Central memory CD8-positive, alpha-beta T cell (primary cell): ENCODE data around the gene TMEM33.
"Not testable (repeated sequence)": the region's sequence is repeated elsewhere in the genome, so short reads cannot be mapped to it uniquely, and the experiment has no call there.

Source experiments
- ATAC-seq: fragments of 150-1000 bp; cut with Tn5 transposase; replicated peaks from 2 replicates; pipeline ENCODE4 v1.10.0; 2022; ENCODE audit warnings: mild to moderate bottlenecking, moderate FRiP score, moderate number of reproducible peaks; ENCODE audit not compliant: poor library complexity, severe bottlenecking; ENCODE audit errors: extremely low read depth
- DNase-seq, 2 donors: peaks; one replicate each; pipeline ENCODE4 v3.0.0; 2021; ENCODE audit warnings: low spot score in 2 of 2
- H3K27ac Mint-ChIP-seq: one replicate; pipeline ENCODE4 v1.8.0; 2022; ENCODE audit warnings: low read depth, mild to moderate bottlenecking, moderate library complexity, mixed read lengths
- H3K27me3 Mint-ChIP-seq: one replicate; pipeline ENCODE4 v1.8.0; 2022; ENCODE audit warnings: mixed read lengths
- H3K36me3 Mint-ChIP-seq: one replicate; pipeline ENCODE4 v1.8.0; 2022; ENCODE audit warnings: mild to moderate bottlenecking, moderate library complexity, mixed read lengths; ENCODE audit not compliant: insufficient read depth
- H3K4me1 Mint-ChIP-seq: one replicate; pipeline ENCODE4 v1.8.0; 2022; ENCODE audit warnings: mixed read lengths
- H3K4me3 Mint-ChIP-seq: one replicate; pipeline ENCODE4 v1.8.0; 2022; ENCODE audit warnings: mild to moderate bottlenecking, moderate library complexity, mixed read lengths
- H3K9me3 Mint-ChIP-seq: one replicate; pipeline ENCODE4 v1.8.0; 2022; ENCODE audit warnings: mixed read lengths

TMEM33 gene

GRCh38 chr4:41934901-41935651 lies at the start of gene TMEM33:
Gene TMEM33, plus strand, starts transcription at chr4:41935429. Its CDS starts 56 bp downstream, at chr4:41935485.
- H3K9me3 Mint-ChIP-seq: no peaks in the 10 kb centered on the region
- ATAC-seq: peak; percentile 82
- H3K27me3 Mint-ChIP-seq: no peaks in the 10 kb centered on the region
- peak within 1 kb of the TSS; percentile 93 for H3K4me3 Mint-ChIP-seq
- peak within 1 kb of the TSS; percentile 92 for H3K27ac Mint-ChIP-seq
- DNase-seq: peak; percentile 46 to 50
- peaks cover 21% of the 10 kb centered on the region for H3K36me3 Mint-ChIP-seq
- peaks cover 46% of the 10 kb centered on the region for H3K4me1 Mint-ChIP-seq

- no peak for ATAC-seq
- DNase-seq: no peak
- Mint-ChIP-seq H3K27me3 (peaks cover 69% of the 10 kb centered on the region), H3K36me3 (no peaks in the 10 kb centered on the region), H3K4me3 (no peak overlapping the region), H3K27ac (no peak overlapping the region), H3K9me3 (no peaks in the 10 kb centered on the region), H3K4me1 (peaks cover 9% of the 10 kb centered on the region)
Measured at GRCh38 chr4:41885456-41885855, 49.8 kb upstream of the TMEM33 start.

- no peak for ATAC-seq
- Mint-ChIP-seq H3K36me3 (no peaks in the 10 kb centered on the region), H3K9me3 (no peaks in the 10 kb centered on the region), H3K4me1 (no peaks in the 10 kb centered on the region), H3K27me3 (peaks cover 62% of the 10 kb centered on the region), H3K4me3 (no peak overlapping the region), H3K27ac (no peak overlapping the region)
- DNase-seq: no peak
Measured at GRCh38 chr4:41887277-41887676, 48.0 kb upstream of the TMEM33 start.

GRCh38 chr4:41887821-41888686 lies 47.2 kb upstream of the TMEM33 start:
- peaks cover 68% of the 10 kb centered on the region for H3K27me3 Mint-ChIP-seq
- ATAC-seq (no peak), DNase-seq (no peak)
- no peaks in the 10 kb centered on the region for H3K4me1 Mint-ChIP-seq
- no peak overlapping the region for H3K4me3 Mint-ChIP-seq
- no peaks in the 10 kb centered on the region for H3K9me3 Mint-ChIP-seq
- H3K36me3 Mint-ChIP-seq: no peaks in the 10 kb centered on the region
- H3K27ac Mint-ChIP-seq: no peak overlapping the region

GRCh38 chr4:41888687-41889074 lies 46.5 kb upstream of the TMEM33 start:
- Mint-ChIP-seq H3K4me3 (no peak overlapping the region), H3K36me3 (no peaks in the 10 kb centered on the region), H3K9me3 (no peaks in the 10 kb centered on the region), H3K27ac (no peak overlapping the region), H3K27me3 (peaks cover 67% of the 10 kb centered on the region), H3K4me1 (no peaks in the 10 kb centered on the region)
- DNase-seq (no peak), ATAC-seq (no peak)

GRCh38 chr4:41889317-41889716 lies 45.9 kb upstream of the TMEM33 start:
- no peak overlapping the region for H3K27ac Mint-ChIP-seq
- H3K4me1 Mint-ChIP-seq: no peaks in the 10 kb centered on the region
- H3K27me3 Mint-ChIP-seq: peaks cover 67% of the 10 kb centered on the region
- ATAC-seq: no peak
- no peaks in the 10 kb centered on the region for H3K9me3 Mint-ChIP-seq
- H3K4me3 Mint-ChIP-seq: no peak overlapping the region
- no peaks in the 10 kb centered on the region for H3K36me3 Mint-ChIP-seq
- no peak for DNase-seq

- Mint-ChIP-seq H3K4me1 (no peaks in the 10 kb centered on the region), H3K4me3 (no peak overlapping the region), H3K36me3 (no peaks in the 10 kb centered on the region), H3K9me3 (no peaks in the 10 kb centered on the region), H3K27me3 (peaks cover 67% of the 10 kb centered on the region), H3K27ac (no peak overlapping the region)
- ATAC-seq (no peak), DNase-seq (no peak)
Measured at GRCh38 chr4:41890085-41890484, 45.1 kb upstream of the TMEM33 start.

GRCh38 chr4:41896648-41897047 lies 38.6 kb upstream of the TMEM33 start:
- H3K27ac Mint-ChIP-seq: no peak overlapping the region
- H3K4me1 Mint-ChIP-seq: no peaks in the 10 kb centered on the region
- peaks cover 44% of the 10 kb centered on the region for H3K27me3 Mint-ChIP-seq
- DNase-seq: no peak
- H3K4me3 Mint-ChIP-seq: no peak overlapping the region
- no peak for ATAC-seq
- no peaks in the 10 kb centered on the region for H3K36me3 Mint-ChIP-seq
- H3K9me3 Mint-ChIP-seq: no peaks in the 10 kb centered on the region

GRCh38 chr4:41897698-41898097 lies 37.5 kb upstream of the TMEM33 start:
- Mint-ChIP-seq H3K4me3 (no peak overlapping the region), H3K9me3 (no peaks in the 10 kb centered on the region), H3K36me3 (no peaks in the 10 kb centered on the region), H3K27ac (no peak overlapping the region), H3K4me1 (no peaks in the 10 kb centered on the region), H3K27me3 (peaks cover 49% of the 10 kb centered on the region)
- DNase-seq (no peak), ATAC-seq (no peak)

- not testable (repeated sequence) for H3K27ac Mint-ChIP-seq, H3K4me1 Mint-ChIP-seq, DNase-seq, H3K9me3 Mint-ChIP-seq, H3K4me3 Mint-ChIP-seq, ATAC-seq, H3K36me3 Mint-ChIP-seq
- H3K27me3 Mint-ChIP-seq: peaks cover 16% of the 10 kb centered on the region
Measured at GRCh38 chr4:41909136-41909535, 26.1 kb upstream of the TMEM33 start.

GRCh38 chr4:41912546-41912945 lies 22.7 kb upstream of the TMEM33 start:
- no peaks in the 10 kb centered on the region for H3K36me3 Mint-ChIP-seq
- H3K27ac Mint-ChIP-seq: no peak overlapping the region
- peaks cover 5% of the 10 kb centered on the region for H3K4me1 Mint-ChIP-seq
- ATAC-seq (no peak), DNase-seq (no peak)
- H3K4me3 Mint-ChIP-seq: no peak overlapping the region
- no peaks in the 10 kb centered on the region for H3K9me3 Mint-ChIP-seq
- H3K27me3 Mint-ChIP-seq: no peaks in the 10 kb centered on the region

- no peaks in the 10 kb centered on the region for H3K36me3 Mint-ChIP-seq
- H3K4me3 Mint-ChIP-seq: no peak overlapping the region
- peaks cover 5% of the 10 kb centered on the region for H3K4me1 Mint-ChIP-seq
- no peaks in the 10 kb centered on the region for H3K27me3 Mint-ChIP-seq
- no peak for DNase-seq
- no peaks in the 10 kb centered on the region for H3K9me3 Mint-ChIP-seq
- no peak overlapping the region for H3K27ac Mint-ChIP-seq
- ATAC-seq: no peak
Measured at GRCh38 chr4:41913509-41913908, 21.7 kb upstream of the TMEM33 start.

GRCh38 chr4:41918278-41918677 lies 17.0 kb upstream of the TMEM33 start:
- Mint-ChIP-seq H3K4me1 (peaks cover 5% of the 10 kb centered on the region), H3K27ac (no peak overlapping the region), H3K4me3 (no peak overlapping the region), H3K9me3 (no peaks in the 10 kb centered on the region), H3K27me3 (peaks cover 13% of the 10 kb centered on the region), H3K36me3 (no peaks in the 10 kb centered on the region)
- DNase-seq: no peak
- no peak for ATAC-seq
